HepG2 (cell line): ENCODE results near the gene HLF. TPM values are rescaled to one million over a fixed set of nuclear protein-coding genes. Genes with fewer than 3 reads are reported as not detected.

Experiments used
- ADNP ChIP-seq: sonication (generic); formaldehyde crosslinking; IDR thresholded peaks from 2 replicates; pipeline ENCODE4 v1.4.0; 2020; ENCODE audit warnings: missing genetic modification reagents
- EED ChIP-seq: sonication (generic); formaldehyde crosslinking; IDR thresholded peaks from 2 replicates; pipeline ENCODE4 v1.5.0; 2020; ENCODE audit warnings: mild to moderate bottlenecking, missing genetic modification reagents
- GLI4 ChIP-seq: sonication (generic); formaldehyde crosslinking; IDR thresholded peaks from 2 replicates; pipeline ENCODE4 v1.5.1; 2020; ENCODE audit warnings: missing genetic modification reagents, mild to moderate bottlenecking, moderate library complexity, borderline replicate concordance
- JUNB ChIP-seq: sonication (generic); formaldehyde crosslinking; IDR thresholded peaks from 2 replicates; pipeline ENCODE4 v1.8.0; 2022; ENCODE audit warnings: missing genetic modification reagents, mild to moderate bottlenecking, borderline replicate concordance
- KLF12 ChIP-seq: sonication (generic); formaldehyde crosslinking; IDR thresholded peaks from 2 replicates; pipeline ENCODE4 v1.4.0; 2020; ENCODE audit warnings: missing genetic modification reagents, borderline replicate concordance
- KLF16 ChIP-seq, 2 experiments: sonication (generic) in 1 of 2; formaldehyde crosslinking in 1 of 2; IDR thresholded peaks; 2 replicates each; pipeline versions ENCODE4 v1.6.1 to v1.8.0; 2016 to 2023; ENCODE audit warnings: missing genetic modification reagents in 2 of 2, missing compliant biosample characterization in 1 of 2
- NR2C2 ChIP-seq: sonication (generic); formaldehyde crosslinking; IDR thresholded peaks from 2 replicates; pipeline ENCODE4 v1.4.0; 2020; ENCODE audit warnings: missing genetic modification reagents, mild to moderate bottlenecking, moderate library complexity, borderline replicate concordance
- PHB2 ChIP-seq: fragments of 450-650 bp; IDR thresholded peaks from 2 replicates; pipeline ENCODE4 v1.6.1; 2018; ENCODE audit not compliant: partially characterized antibody
- PPARG ChIP-seq: conservative IDR thresholded peaks from 2 replicates; pipeline ENCODE4 v1.6.1; 2016; ENCODE audit warnings: missing biosample characterization, missing genetic modification reagents
- RFXANK ChIP-seq: IDR thresholded peaks from 2 replicates; pipeline ENCODE4 v1.6.1; 2016
- SALL2 ChIP-seq: sonication (generic); formaldehyde crosslinking; IDR thresholded peaks from 2 replicates; pipeline ENCODE4 v1.8.1; 2023; ENCODE audit warnings: mild to moderate bottlenecking, missing genetic modification reagents, inconsistent platforms
- SAP130 ChIP-seq: IDR thresholded peaks from 2 replicates; pipeline ENCODE4 v1.6.1; 2016; ENCODE audit warnings: low read depth
- SMAD9 ChIP-seq: sonication (generic); formaldehyde crosslinking; IDR thresholded peaks from 2 replicates; pipeline ENCODE4 v1.5.1; 2020; ENCODE audit warnings: mild to moderate bottlenecking, missing genetic modification reagents
- TCF12 ChIP-seq, 2 experiments: fragments of 450-650 bp in 1 of 2; sonication (generic) in 1 of 2; formaldehyde crosslinking in 1 of 2; IDR thresholded peaks; 2 replicates each; pipeline versions ENCODE4 v1.6.1 to v1.8.0; 2017 to 2022; ENCODE audit warnings: antibody characterized with exemption in 1 of 2, mild to moderate bottlenecking in 1 of 2, missing genetic modification reagents in 1 of 2, moderate library complexity in 1 of 2
- TSC22D2 ChIP-seq: sonication (generic); formaldehyde crosslinking; IDR thresholded peaks from 2 replicates; pipeline ENCODE4 v1.5.1; 2020; ENCODE audit warnings: missing genetic modification reagents, mild to moderate bottlenecking, borderline replicate concordance
- ZBTB8A ChIP-seq: sonication (generic); formaldehyde crosslinking; IDR thresholded peaks from 2 replicates; pipeline ENCODE4 v1.4.0; 2020; ENCODE audit warnings: mild to moderate bottlenecking, low read depth, missing genetic modification reagents, borderline replicate concordance
- ZKSCAN8 ChIP-seq: IDR thresholded peaks from 2 replicates; pipeline ENCODE4 v1.6.1; 2016; ENCODE audit warnings: borderline replicate concordance, missing genetic modification reagents, missing compliant biosample characterization
- ZNF17 ChIP-seq: sonication (generic); formaldehyde crosslinking; IDR thresholded peaks from 2 replicates; pipeline ENCODE4 v1.5.0; 2020; ENCODE audit warnings: mild to moderate bottlenecking, missing genetic modification reagents
- ZNF264 ChIP-seq: sonication (generic); formaldehyde crosslinking; IDR thresholded peaks from 2 replicates; pipeline ENCODE4 v1.4.0; 2020; ENCODE audit warnings: missing genetic modification reagents
- ZNF414 ChIP-seq: sonication (generic); formaldehyde crosslinking; IDR thresholded peaks from 2 replicates; pipeline ENCODE4 v1.5.0; 2020; ENCODE audit warnings: missing genetic modification reagents
- ZNF451 ChIP-seq: sonication (generic); formaldehyde crosslinking; IDR thresholded peaks from 2 replicates; pipeline ENCODE4 v1.5.0; 2020; ENCODE audit warnings: mild to moderate bottlenecking, missing genetic modification reagents
- ZNF563 ChIP-seq: sonication (generic); formaldehyde crosslinking; IDR thresholded peaks from 2 replicates; pipeline ENCODE4 v1.8.0; 2022; ENCODE audit warnings: mild to moderate bottlenecking, moderate library complexity, missing genetic modification reagents
- ZNF672 ChIP-seq: sonication (generic); formaldehyde crosslinking; IDR thresholded peaks from 2 replicates; pipeline ENCODE4 v1.8.1; 2022; ENCODE audit warnings: missing genetic modification reagents
- ZNF720 ChIP-seq: sonication (generic); formaldehyde crosslinking; IDR thresholded peaks from 2 replicates; pipeline ENCODE4 v1.4.0; 2020; ENCODE audit warnings: missing genetic modification reagents
- ZNF776 ChIP-seq: sonication (generic); formaldehyde crosslinking; IDR thresholded peaks from 2 replicates; pipeline ENCODE4 v1.4.0; 2020; ENCODE audit warnings: mild to moderate bottlenecking, missing genetic modification reagents
- ZNF777 ChIP-seq: sonication (generic); formaldehyde crosslinking; IDR thresholded peaks from 2 replicates; pipeline ENCODE4 v1.4.0; 2020; ENCODE audit warnings: missing genetic modification reagents
- ZNF782 ChIP-seq: sonication (generic); formaldehyde crosslinking; IDR thresholded peaks from 2 replicates; pipeline ENCODE4 v1.4.0; 2020; ENCODE audit warnings: missing genetic modification reagents, mild to moderate bottlenecking, borderline replicate concordance
- ZNF878 ChIP-seq: sonication (generic); formaldehyde crosslinking; IDR thresholded peaks from 2 replicates; pipeline ENCODE4 v1.8.1; 2023; ENCODE audit warnings: mild to moderate bottlenecking, missing genetic modification reagents, moderate library complexity
- polyA plus RNA-seq, 8 experiments: library from polyadenylated mRNA; depleted of rRNA in 3 of 8; stranded (reverse) in 7 of 8; unstranded in 1 of 8; fragments of >200 nt; fragmentation: Illumina TruSeq in 4 of 8; extraction: Trizol in 4 of 8; gene quantifications; 2 replicates each; pipeline versions ENCODE4 v1.2.1 to v1.2.3, GENCODE V29; 2011 to 2016; ENCODE audit warnings: low read depth in 4 of 8, missing spikeins in 1 of 8, mixed read lengths in 1 of 8; ENCODE audit not compliant: insufficient read depth in 1 of 8
- total RNA-seq, 5 experiments: library from RNA; depleted of rRNA; stranded (reverse); fragments of >200 nt; fragmentation: Illumina TruSeq; extraction: Trizol; gene quantifications; 2 replicates each; pipeline ENCODE4 v1.2.3, GENCODE V29; 2016; ENCODE audit warnings: low read depth in 1 of 5
- TF ChIP-seq, protein P1 (sequence below): sonication (generic); formaldehyde crosslinking; IDR thresholded peaks from 2 replicates; pipeline ENCODE4 v1.5.0; 2020; ENCODE audit warnings: missing genetic modification reagents
- TF ChIP-seq, protein P2 (sequence below): sonication (generic); formaldehyde crosslinking; IDR thresholded peaks from 2 replicates; pipeline ENCODE4 v1.4.0; 2020; ENCODE audit warnings: missing genetic modification reagents, mild to moderate bottlenecking, borderline replicate concordance

HLF gene
- total and polyA plus RNA-seq, 2 of the 13 experiments (the other 11 are each of a cell fraction or from before 2014, with no cell fraction given) = 202 to 346 TPM

DNA sequence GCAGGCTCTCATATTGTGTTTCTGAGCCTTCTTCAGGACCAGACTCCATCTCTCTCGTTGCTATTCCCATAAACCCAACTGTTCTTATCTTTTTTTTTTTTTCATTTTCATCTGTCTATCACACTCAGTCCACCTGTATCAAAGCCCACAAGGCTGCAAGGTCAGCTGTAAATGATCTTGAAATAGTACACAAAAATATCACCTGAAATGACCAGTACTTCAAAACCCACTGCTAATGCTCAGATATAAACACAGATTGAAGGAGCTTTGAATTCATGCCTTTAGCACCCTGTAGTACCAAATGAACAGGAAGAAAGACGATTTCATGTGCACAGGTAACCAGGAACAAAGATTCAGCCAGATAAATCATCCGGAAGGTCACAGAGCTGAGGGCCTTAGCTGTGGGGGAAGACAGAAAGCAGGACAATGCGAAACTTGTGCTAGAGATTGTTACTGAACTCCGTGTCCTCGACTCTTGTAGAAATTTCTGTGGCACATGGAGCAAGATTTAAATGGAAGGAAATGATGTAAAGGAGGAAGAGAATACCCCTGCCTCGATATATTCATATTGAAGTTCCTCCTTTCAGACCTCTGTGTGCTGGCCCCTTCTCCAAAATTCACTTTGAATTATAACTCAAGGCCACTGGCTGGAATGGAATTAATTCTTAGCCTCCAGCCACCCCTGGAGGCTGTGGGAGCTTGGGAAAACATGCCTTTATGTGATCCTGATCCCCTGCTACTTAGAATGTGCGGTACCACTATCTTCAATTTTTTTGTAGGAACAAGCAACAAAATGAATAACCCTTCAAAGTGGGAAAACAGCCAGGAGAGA, 4.1 kb downstream of the HLF start (continued):
- no peak for TF ChIP-seq ZBTB8A (CRISPR knock-in tag)
- TF ChIP-seq ZNF878 (CRISPR knock-in tag) = peak; percentile 67; the same call in 1 of the 2 replicates
- no peak for TF ChIP-seq ZKSCAN8 (CRISPR knock-in tag)
- no peak for TF ChIP-seq ZNF563
- no peak for TF ChIP-seq ZNF672
- no peak for TF ChIP-seq PPARG (CRISPR knock-in tag)
- TF ChIP-seq ZNF414 = peak; percentile 24; the same call in 1 of the 2 replicates
- no peak for TF ChIP-seq ZNF264 (CRISPR knock-in tag)
- TF ChIP-seq SALL2 (CRISPR knock-in tag) = no peak
- peak; percentile 71; the same call in 1 of the 2 replicates for TF ChIP-seq GLI4 (CRISPR knock-in tag)
- TF ChIP-seq, protein P1, sequence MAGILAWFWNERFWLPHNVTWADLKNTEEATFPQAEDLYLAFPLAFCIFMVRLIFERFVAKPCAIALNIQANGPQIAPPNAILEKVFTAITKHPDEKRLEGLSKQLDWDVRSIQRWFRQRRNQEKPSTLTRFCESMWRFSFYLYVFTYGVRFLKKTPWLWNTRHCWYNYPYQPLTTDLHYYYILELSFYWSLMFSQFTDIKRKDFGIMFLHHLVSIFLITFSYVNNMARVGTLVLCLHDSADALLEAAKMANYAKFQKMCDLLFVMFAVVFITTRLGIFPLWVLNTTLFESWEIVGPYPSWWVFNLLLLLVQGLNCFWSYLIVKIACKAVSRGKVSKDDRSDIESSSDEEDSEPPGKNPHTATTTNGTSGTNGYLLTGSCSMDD (CRISPR knock-in tag) = no peak
- TF ChIP-seq JUNB (CRISPR knock-in tag) = no peak
- no peak for TF ChIP-seq RFXANK (CRISPR knock-in tag)
- TF ChIP-seq KLF16 (CRISPR knock-in tag; IDR thresholded peaks at IDR 0.05) = no peak
- no peak for TF ChIP-seq TCF12 (IDR thresholded peaks at IDR 0.05)
- no peak for TF ChIP-seq TCF12 (CRISPR knock-in tag; IDR thresholded peaks at IDR 0.05)
- no peak for TF ChIP-seq ADNP (CRISPR knock-in tag)
- TF ChIP-seq PHB2 = no peak
- no peak; the same call in 1 of the 2 replicates for TF ChIP-seq ZNF17
- TF ChIP-seq SAP130 = peak; percentile 23
- TF ChIP-seq KLF12 (CRISPR knock-in tag) = no peak
- no peak for TF ChIP-seq ZNF776 (CRISPR knock-in tag)
- TF ChIP-seq SMAD9 = no peak
- TF ChIP-seq, protein P2, sequence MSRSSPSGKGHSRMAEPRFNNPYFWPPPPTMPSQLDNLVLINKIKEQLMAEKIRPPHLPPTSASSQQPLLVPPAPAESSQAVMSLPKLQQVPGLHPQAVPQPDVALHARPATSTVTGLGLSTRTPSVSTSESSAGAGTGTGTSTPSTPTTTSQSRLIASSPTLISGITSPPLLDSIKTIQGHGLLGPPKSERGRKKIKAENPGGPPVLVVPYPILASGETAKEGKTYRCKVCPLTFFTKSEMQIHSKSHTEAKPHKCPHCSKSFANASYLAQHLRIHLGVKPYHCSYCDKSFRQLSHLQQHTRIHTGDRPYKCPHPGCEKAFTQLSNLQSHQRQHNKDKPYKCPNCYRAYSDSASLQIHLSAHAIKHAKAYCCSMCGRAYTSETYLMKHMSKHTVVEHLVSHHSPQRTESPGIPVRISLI = no peak
- no peak for TF ChIP-seq ZNF720 (CRISPR knock-in tag)
- TF ChIP-seq TSC22D2 (CRISPR knock-in tag) = no peak
- TF ChIP-seq ZNF777 (CRISPR knock-in tag) = no peak
- TF ChIP-seq NR2C2 = no peak
- no peak for TF ChIP-seq ZNF451 (CRISPR knock-in tag)
- no peak for TF ChIP-seq EED
- no peak for TF ChIP-seq ZNF782 (CRISPR knock-in tag)
